ENCODE data around the gene REG4. TPM values are rescaled to one million over a fixed set of nuclear protein-coding genes. Genes with fewer than 3 reads are reported as not detected.

The REG4 gene
- total and polyA plus RNA-seq, 2 of the 4 experiments (the other 2 are of a cell fraction) = not detected

- no TSS peak for BruUV-seq (replicated peaks)
- H3K36me3 ChIP-seq (ENCODE audit: control insufficient read depth, insufficient read depth, low read length) = no peaks in the 10 kb centered on the region
- H3K27ac ChIP-seq (ENCODE audit: insufficient read depth, low read length) = no peak overlapping the region
- H3K9me3 ChIP-seq (ENCODE audit: control insufficient read depth, insufficient read depth, low read length) = no peaks in the 10 kb centered on the region
- H3K4me1 ChIP-seq (ENCODE audit: control insufficient read depth, insufficient read depth, low read length) = peaks cover 9% of the 10 kb centered on the region
- DNase-seq (no peak), ATAC-seq (ENCODE audit: low read depth) (no peak)
- no peaks in the 10 kb centered on the region for H3K27me3 ChIP-seq (ENCODE audit: control insufficient read depth, insufficient read depth, low read length)
- H3K23ac ChIP-seq (ENCODE audit: low read depth, low read length) = no peak overlapping the region
- H3K4me2 ChIP-seq (ENCODE audit: low read depth, low read length) = no peak overlapping the region
- H2BK15ac ChIP-seq (ENCODE audit: low read depth, low read length) = no peak overlapping the region
- H4K8ac ChIP-seq (ENCODE audit: low read depth in 2 of 2, low read length in 2 of 2) = no peak overlapping the region
- H2AFZ ChIP-seq (replicated peaks; ENCODE audit: low read length, poor library complexity) = no peak overlapping the region
- H4K20me1 ChIP-seq (ENCODE audit: insufficient read depth, low read length) = no peaks in the 10 kb centered on the region
- H3K9ac ChIP-seq (ENCODE audit: low read depth, low read length) = no peak overlapping the region
- H3K4me3 ChIP-seq (ENCODE audit: insufficient read depth, low read depth, low read length) = no peak overlapping the region
- no peak overlapping the region for H2AK9ac ChIP-seq (replicated peaks; ENCODE audit: low read depth, low read length, poor library complexity)
- no peak overlapping the region for H3K4ac ChIP-seq (ENCODE audit: low read depth, low read length)
- TF ChIP-seq, protein P1, sequence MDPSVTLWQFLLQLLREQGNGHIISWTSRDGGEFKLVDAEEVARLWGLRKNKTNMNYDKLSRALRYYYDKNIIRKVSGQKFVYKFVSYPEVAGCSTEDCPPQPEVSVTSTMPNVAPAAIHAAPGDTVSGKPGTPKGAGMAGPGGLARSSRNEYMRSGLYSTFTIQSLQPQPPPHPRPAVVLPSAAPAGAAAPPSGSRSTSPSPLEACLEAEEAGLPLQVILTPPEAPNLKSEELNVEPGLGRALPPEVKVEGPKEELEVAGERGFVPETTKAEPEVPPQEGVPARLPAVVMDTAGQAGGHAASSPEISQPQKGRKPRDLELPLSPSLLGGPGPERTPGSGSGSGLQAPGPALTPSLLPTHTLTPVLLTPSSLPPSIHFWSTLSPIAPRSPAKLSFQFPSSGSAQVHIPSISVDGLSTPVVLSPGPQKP (IDR thresholded peaks at IDR 0.05; ENCODE audit: borderline replicate concordance, low read depth, low read length) = no peak
- TF ChIP-seq NFE2L2 (IDR thresholded peaks at IDR 0.05; ENCODE audit: low read depth, low read length) = no peak
- TF ChIP-seq RFX5 (IDR thresholded peaks at IDR 0.05; ENCODE audit: low read depth, low read length) = no peak
- TF ChIP-seq, protein P2, sequence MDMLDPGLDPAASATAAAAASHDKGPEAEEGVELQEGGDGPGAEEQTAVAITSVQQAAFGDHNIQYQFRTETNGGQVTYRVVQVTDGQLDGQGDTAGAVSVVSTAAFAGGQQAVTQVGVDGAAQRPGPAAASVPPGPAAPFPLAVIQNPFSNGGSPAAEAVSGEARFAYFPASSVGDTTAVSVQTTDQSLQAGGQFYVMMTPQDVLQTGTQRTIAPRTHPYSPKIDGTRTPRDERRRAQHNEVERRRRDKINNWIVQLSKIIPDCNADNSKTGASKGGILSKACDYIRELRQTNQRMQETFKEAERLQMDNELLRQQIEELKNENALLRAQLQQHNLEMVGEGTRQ (IDR thresholded peaks at IDR 0.05; ENCODE audit: low read depth, low read length) = no peak
- no peak for TF ChIP-seq BHLHE40 (IDR thresholded peaks at IDR 0.05; ENCODE audit: low read depth, low read length)
- no peak for TF ChIP-seq CHD1 (IDR thresholded peaks at IDR 0.05; ENCODE audit: low read depth, low read length)
- no peak for TF ChIP-seq FOS (IDR thresholded peaks at IDR 0.05; ENCODE audit: low read depth, low read length)
- TF ChIP-seq POLR2A (IDR thresholded peaks at IDR 0.05; ENCODE audit: low read depth, low read length) = no peak
- 0 out of 2 replicates have a peak, but pooled peaks have one; percentile 25 for TF ChIP-seq CEBPB (IDR thresholded peaks at IDR 0.05; ENCODE audit: low read depth, low read length)
- no peak for TF ChIP-seq RCOR1 (IDR thresholded peaks at IDR 0.05; ENCODE audit: insufficient replicate concordance, low read length)
- TF ChIP-seq MAFK (IDR thresholded peaks at IDR 0.05; ENCODE audit: low read depth, low read length) = peak; percentile 57
- CTCF ChIA-PET = no interaction called here
- no peak overlapping the region; the same call in 1 of the 2 replicates for H3K18ac ChIP-seq (ENCODE audit: low read depth, low read length)
- no peaks in the 10 kb centered on the region for H3K79me1 ChIP-seq (ENCODE audit: low read depth in 1 of 2, low read length in 2 of 2)
- H3K56ac ChIP-seq (ENCODE audit: extremely low read depth, insufficient read depth, low read length) = no peak overlapping the region
- H3K9me1 ChIP-seq (ENCODE audit: insufficient read depth, low read length) = no peaks in the 10 kb centered on the region; the same call in 1 of the 2 replicates
- no peak overlapping the region for H2BK5ac ChIP-seq (ENCODE audit: low read depth, low read length, poor library complexity, severe bottlenecking)
- in situ Hi-C loops (cut with MboI; ENCODE audit: low sequenced_read_pairs) (no loop called here), dilution Hi-C loops (cut with HindIII; ENCODE audit: low sequenced_read_pairs, unreplicated experiment) (no loop called here), intact Hi-C loops (cut with micrococcal nuclease) (loop anchor here (2.0 to 5.0 kb wide), 2 partner anchors 25 to 86 kb away; no protein-coding TSS in a partner anchor)
- no peak overlapping the region for H3K14ac ChIP-seq (replicated peaks; ENCODE audit: low read depth, low read length)
- no peak overlapping the region for H2BK20ac ChIP-seq (ENCODE audit: low read depth, low read length)
- POLR2A ChIA-PET (ENCODE audit: unreplicated experiment) = no interaction called here
- 100% methylated on average over 4 of the region's 11 CpGs; no CpG with 5 or more reads in 1 of the 2 experiments for WGBS, 2 experiments (ENCODE audit: extremely low coverage in 2 of 2, insufficient read length in 1 of 2)
- no peak overlapping the region for H2AK5ac ChIP-seq (ENCODE audit: low read depth, low read length)
- H4K91ac ChIP-seq (ENCODE audit: insufficient read depth, low read depth, low read length) = no peak overlapping the region
- no peak overlapping the region for H4K5ac ChIP-seq (ENCODE audit: low read depth, low read length)
- H2BK120ac ChIP-seq (ENCODE audit: low read depth, low read length) = no peak overlapping the region
Measured at GRCh38 chr1:119781434-119782210, 29.6 kb downstream of the REG4 start.
